Transverse colon (tissue), 3 donors: ENCODE measurements around the gene ARHGAP23.

Experiments
- CTCF ChIP-seq, 5 experiments: fragments of 200-600 bp in 3 of 5; fragments of 450-650 bp in 2 of 5; sonication (generic) in 3 of 5; IDR thresholded peaks; 1 replicate in 2 of 5; 2 replicates in 3 of 5; pipeline ENCODE4 v1.5.1; 2016 to 2017; ENCODE audit warnings: antibody characterized with exemption in 5 of 5, inconsistent platforms in 3 of 5, mild to moderate bottlenecking in 2 of 5, moderate library complexity in 1 of 5
- POLR2A ChIP-seq: fragments of 450-650 bp; IDR thresholded peaks from one replicate; pipeline ENCODE4 v1.6.1; 2016; ENCODE audit warnings: antibody characterized with exemption, mild to moderate bottlenecking, moderate library complexity

DNA sequence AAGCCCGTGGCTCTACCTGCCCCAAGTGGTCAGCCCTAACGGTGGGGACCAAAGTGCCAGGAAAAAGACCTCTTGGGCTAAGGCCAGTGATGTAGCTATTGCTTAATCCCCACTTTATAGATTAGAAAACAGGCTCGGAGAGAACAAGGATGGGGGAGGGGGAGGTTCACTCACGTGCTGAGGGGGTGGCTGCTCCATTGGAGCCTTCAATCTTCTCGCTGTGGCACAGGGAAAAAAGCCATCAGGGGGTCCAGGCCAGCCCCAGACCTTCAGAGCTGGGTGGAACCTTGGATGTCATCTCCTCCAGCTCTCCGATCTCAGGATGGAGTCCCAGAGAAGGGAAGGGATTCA is 131.6 kb downstream of the ARHGAP23 start:
- TF ChIP-seq POLR2A, result no peak
- no peak for TF ChIP-seq CTCF (IDR thresholded peaks at IDR 0.05)
